Panc1 (cell line): ENCODE results near the gene GRIA4. TPM values are rescaled to one million over a fixed set of nuclear protein-coding genes. Genes with fewer than 3 reads are reported as not detected.

Source experiments
- ATAC-seq: fragments of 200-7000 bp; cut with Tn5 transposase; 2 replicates; pipeline ENCODE4 v1.9.1; 2020; ENCODE audit warnings: mild to moderate bottlenecking, moderate library complexity
- BruUV-seq: library from RNA; stranded (reverse); fragments of 400-500 nt; replicated peaks from 2 replicates; lab custom pipeline; 2021; lab: Mats Ljungman, UMichigan
- CTCF ChIA-PET: fragments of 300-600 bp; sonication (Branson Sonifier 250); formaldehyde crosslinking; loops from one replicate; lab custom pipeline; 2022; ENCODE audit warnings: antibody characterized with exemption; lab: Charles Lee
- POLR2A ChIA-PET: fragments of 300-600 bp; sonication (Branson Sonifier 250); formaldehyde crosslinking; loops from one replicate; lab custom pipeline; 2022; ENCODE audit warnings: antibody characterized with exemption; lab: Charles Lee
- DNase-seq: peaks from one replicate; pipeline ENCODE4 v3.0.0-alpha.2; 2010; ENCODE audit warnings: low read depth, low spot score
- H3K27ac ChIP-seq: 2 replicates; pipeline ENCODE4 v1.5.1; 2011; ENCODE audit warnings: mild to moderate bottlenecking, low read length, inconsistent platforms
- H3K27me3 ChIP-seq: fragments of 200-500 bp; sonication (Bioruptor generic); 2 replicates; pipeline ENCODE4 v1.6.0; 2014; ENCODE audit warnings: low read length, inconsistent platforms; ENCODE audit not compliant: control insufficient read depth, insufficient read depth
- H3K36me3 ChIP-seq: fragments of 200-500 bp; sonication (Bioruptor generic); 2 replicates; pipeline ENCODE4 v1.5.1; 2014; ENCODE audit warnings: inconsistent platforms, mild to moderate bottlenecking, low read length, moderate library complexity; ENCODE audit not compliant: control insufficient read depth, insufficient read depth
- H3K4me1 ChIP-seq: 2 replicates; pipeline ENCODE4 v1.5.1; 2011; ENCODE audit warnings: inconsistent platforms, mild to moderate bottlenecking, low read length, moderate library complexity; ENCODE audit not compliant: control insufficient read depth, insufficient read depth
- H3K4me3 ChIP-seq, 2 experiments: 2 replicates each; pipeline ENCODE4 v1.5.1; 2011 to 2012; ENCODE audit warnings: low read depth in 2 of 2, low read length in 2 of 2, mild to moderate bottlenecking in 2 of 2, inconsistent platforms in 1 of 2, moderate library complexity in 1 of 2
- H3K9me3 ChIP-seq: fragments of 200-500 bp; sonication (Bioruptor generic); 2 replicates; pipeline ENCODE4 v1.5.1; 2014; ENCODE audit warnings: low read depth, mild to moderate bottlenecking, inconsistent platforms, low read length, moderate library complexity; ENCODE audit not compliant: control insufficient read depth, insufficient read depth
- POLR2AphosphoS5 ChIP-seq: IDR thresholded peaks from 2 replicates; pipeline ENCODE4 v1.6.1; 2012; ENCODE audit warnings: mild to moderate bottlenecking, low read depth, low read length, moderate library complexity
- SIN3A ChIP-seq: IDR thresholded peaks from 2 replicates; pipeline ENCODE4 v1.6.1; 2012; ENCODE audit warnings: low read depth, mild to moderate bottlenecking, low read length, moderate library complexity, borderline replicate concordance; ENCODE audit not compliant: insufficient read depth
- TCF7L2 ChIP-seq: IDR thresholded peaks from 2 replicates; pipeline ENCODE4 v1.6.1; 2011; ENCODE audit warnings: mild to moderate bottlenecking, low read depth, low read length, inconsistent platforms
- in situ Hi-C: cut with HindIII; loops from 2 replicates; pipeline ENCODE4 v1.10.0; 2016; ENCODE audit warnings: low sequenced_read_pairs, low pct_unique_long_range_greater_than_20kb
- intact Hi-C: fragments of 100-400 bp; cut with micrococcal nuclease; formaldehyde crosslinking; loops from one replicate; pipeline ENCODE4 v1.10.0; 2022; ENCODE audit not compliant: unreplicated experiment
- total RNA-seq: library from RNA; stranded (reverse); gene quantifications from one replicate; pipeline ENCODE4 v1.2.1, GENCODE V29; 2021; ENCODE audit not compliant: unreplicated experiment
- TF ChIP-seq, protein P1 (sequence below), 2 experiments: IDR thresholded peaks; 2 replicates each; pipeline ENCODE4 v1.6.1; 2011 to 2012; ENCODE audit warnings: low read depth in 2 of 2, control low read depth in 1 of 2, low read length in 1 of 2, mild to moderate bottlenecking in 1 of 2, moderate library complexity in 1 of 2; ENCODE audit not compliant: insufficient read depth in 1 of 2
- TF ChIP-seq, protein P2 (sequence below): fragments of 450-650 bp; IDR thresholded peaks from 2 replicates; pipeline ENCODE4 v1.5.1; 2017; ENCODE audit warnings: mild to moderate bottlenecking

The GRIA4 gene
- total RNA-seq, 1 experiment from 2014 or later, result not detected

DNA sequence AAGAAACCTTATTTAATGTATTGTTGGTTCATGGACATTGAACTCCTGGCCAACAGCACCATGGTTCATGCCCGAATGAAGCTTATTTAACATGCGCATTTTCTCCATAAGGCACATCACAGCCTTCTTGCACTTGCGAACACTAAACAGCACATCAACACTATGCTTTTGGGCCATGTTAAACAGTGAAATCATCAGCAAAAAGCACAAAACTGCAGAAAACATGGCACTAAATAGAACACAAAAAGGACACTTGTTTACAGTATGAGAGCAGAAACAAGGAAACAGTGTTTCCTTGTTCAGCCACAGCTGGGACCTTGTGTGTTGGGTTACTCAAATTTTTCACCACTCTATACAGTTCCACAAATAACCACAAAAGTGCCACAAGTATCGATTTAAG lies 289.9 kb downstream of the GRIA4 start:
- in situ Hi-C loops, result no loop called here

DNA sequence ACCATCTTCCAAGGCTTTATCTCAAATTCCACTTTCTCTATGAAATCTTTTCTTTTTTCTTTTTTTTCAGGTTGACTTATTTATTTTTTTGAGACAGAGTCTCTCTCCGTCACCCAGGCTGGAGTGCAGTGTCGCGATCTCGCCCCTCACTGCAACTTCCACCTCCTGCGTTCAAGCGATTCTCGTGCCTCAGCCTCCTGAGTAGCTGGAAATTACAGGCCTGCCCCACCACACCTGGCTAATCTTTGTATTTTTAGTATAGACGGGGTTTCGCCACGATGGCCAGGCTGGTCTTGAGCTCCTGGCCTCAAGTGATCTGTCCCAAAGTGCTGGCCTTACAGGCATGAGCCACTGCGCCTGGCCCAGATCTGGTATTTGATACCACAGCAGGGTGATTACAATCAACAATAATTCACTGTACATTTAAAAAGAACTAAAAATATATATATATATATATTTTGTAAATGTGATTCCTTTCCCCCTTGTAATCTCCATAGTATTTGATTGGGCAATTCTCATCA lies 290.7 kb downstream of the GRIA4 start:
- intact Hi-C loops, result no loop called here

More for the DNA sequence above, 289.9 kb downstream of the GRIA4 start:
- CTCF ChIA-PET, result no interaction called here
- Histone ChIP-seq H3K9me3 (no peaks in the 10 kb centered on the region), H3K27me3 (no peaks in the 10 kb centered on the region), H3K36me3 (no peaks in the 10 kb centered on the region), H3K4me1 (no peaks in the 10 kb centered on the region), H3K27ac (no peak overlapping the region), H3K4me3 (no peak overlapping the region)
- POLR2A ChIA-PET, result no interaction called here
- BruUV-seq, result no TSS peak
- ATAC-seq (no peak), DNase-seq (no peak)
- intact Hi-C loops, result no loop called here
- TF ChIP-seq, protein P1, sequence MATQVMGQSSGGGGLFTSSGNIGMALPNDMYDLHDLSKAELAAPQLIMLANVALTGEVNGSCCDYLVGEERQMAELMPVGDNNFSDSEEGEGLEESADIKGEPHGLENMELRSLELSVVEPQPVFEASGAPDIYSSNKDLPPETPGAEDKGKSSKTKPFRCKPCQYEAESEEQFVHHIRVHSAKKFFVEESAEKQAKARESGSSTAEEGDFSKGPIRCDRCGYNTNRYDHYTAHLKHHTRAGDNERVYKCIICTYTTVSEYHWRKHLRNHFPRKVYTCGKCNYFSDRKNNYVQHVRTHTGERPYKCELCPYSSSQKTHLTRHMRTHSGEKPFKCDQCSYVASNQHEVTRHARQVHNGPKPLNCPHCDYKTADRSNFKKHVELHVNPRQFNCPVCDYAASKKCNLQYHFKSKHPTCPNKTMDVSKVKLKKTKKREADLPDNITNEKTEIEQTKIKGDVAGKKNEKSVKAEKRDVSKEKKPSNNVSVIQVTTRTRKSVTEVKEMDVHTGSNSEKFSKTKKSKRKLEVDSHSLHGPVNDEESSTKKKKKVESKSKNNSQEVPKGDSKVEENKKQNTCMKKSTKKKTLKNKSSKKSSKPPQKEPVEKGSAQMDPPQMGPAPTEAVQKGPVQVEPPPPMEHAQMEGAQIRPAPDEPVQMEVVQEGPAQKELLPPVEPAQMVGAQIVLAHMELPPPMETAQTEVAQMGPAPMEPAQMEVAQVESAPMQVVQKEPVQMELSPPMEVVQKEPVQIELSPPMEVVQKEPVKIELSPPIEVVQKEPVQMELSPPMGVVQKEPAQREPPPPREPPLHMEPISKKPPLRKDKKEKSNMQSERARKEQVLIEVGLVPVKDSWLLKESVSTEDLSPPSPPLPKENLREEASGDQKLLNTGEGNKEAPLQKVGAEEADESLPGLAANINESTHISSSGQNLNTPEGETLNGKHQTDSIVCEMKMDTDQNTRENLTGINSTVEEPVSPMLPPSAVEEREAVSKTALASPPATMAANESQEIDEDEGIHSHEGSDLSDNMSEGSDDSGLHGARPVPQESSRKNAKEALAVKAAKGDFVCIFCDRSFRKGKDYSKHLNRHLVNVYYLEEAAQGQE (IDR thresholded peaks at IDR 0.05; ENCODE audit: insufficient read depth in 1 of 2, low read depth in 2 of 2, low read length in 1 of 2), result no peak
- TF ChIP-seq TCF7L2 (no peak), SIN3A (no peak), POLR2AphosphoS5 (no peak)
- TF ChIP-seq, protein P2, sequence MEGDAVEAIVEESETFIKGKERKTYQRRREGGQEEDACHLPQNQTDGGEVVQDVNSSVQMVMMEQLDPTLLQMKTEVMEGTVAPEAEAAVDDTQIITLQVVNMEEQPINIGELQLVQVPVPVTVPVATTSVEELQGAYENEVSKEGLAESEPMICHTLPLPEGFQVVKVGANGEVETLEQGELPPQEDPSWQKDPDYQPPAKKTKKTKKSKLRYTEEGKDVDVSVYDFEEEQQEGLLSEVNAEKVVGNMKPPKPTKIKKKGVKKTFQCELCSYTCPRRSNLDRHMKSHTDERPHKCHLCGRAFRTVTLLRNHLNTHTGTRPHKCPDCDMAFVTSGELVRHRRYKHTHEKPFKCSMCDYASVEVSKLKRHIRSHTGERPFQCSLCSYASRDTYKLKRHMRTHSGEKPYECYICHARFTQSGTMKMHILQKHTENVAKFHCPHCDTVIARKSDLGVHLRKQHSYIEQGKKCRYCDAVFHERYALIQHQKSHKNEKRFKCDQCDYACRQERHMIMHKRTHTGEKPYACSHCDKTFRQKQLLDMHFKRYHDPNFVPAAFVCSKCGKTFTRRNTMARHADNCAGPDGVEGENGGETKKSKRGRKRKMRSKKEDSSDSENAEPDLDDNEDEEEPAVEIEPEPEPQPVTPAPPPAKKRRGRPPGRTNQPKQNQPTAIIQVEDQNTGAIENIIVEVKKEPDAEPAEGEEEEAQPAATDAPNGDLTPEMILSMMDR, result no peak

DNA sequence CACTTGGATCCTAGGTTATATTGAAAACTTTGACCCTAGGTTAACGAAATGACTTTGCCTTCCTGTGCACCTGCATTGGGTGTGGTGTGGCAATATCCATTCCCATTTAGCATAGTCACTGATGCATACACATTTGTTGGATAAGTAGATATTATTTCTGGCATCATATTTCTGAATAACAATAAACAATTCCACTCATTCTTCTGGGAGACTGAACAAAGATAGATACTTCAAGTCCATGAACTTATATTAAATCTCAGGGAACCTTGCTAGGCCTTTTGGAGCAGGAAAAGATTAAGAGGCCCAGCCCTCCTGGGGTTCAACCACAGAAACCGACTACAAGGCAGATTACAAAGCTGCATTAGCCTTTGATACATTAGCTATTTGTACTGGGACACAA lies 293.2 kb downstream of the GRIA4 start:
- Histone ChIP-seq H3K9me3 (no peaks in the 10 kb centered on the region), H3K27ac (no peak overlapping the region), H3K4me3 (no peak overlapping the region), H3K4me1 (no peaks in the 10 kb centered on the region), H3K27me3 (no peaks in the 10 kb centered on the region), H3K36me3 (no peaks in the 10 kb centered on the region)
- TF ChIP-seq, protein P1 (IDR thresholded peaks at IDR 0.05; ENCODE audit: insufficient read depth in 1 of 2, low read depth in 2 of 2, low read length in 1 of 2), result no peak
- TF ChIP-seq POLR2AphosphoS5, result no peak
- TF ChIP-seq, protein P2, result no peak
- no peak for TF ChIP-seq TCF7L2
- no peak for TF ChIP-seq SIN3A
- intact Hi-C loops (no loop called here), in situ Hi-C loops (no loop called here)
- ChIA-PET CTCF (no interaction called here), POLR2A (no interaction called here)
- ATAC-seq (no peak), DNase-seq (no peak)
- BruUV-seq, result no TSS peak

More for the DNA sequence above, 290.7 kb downstream of the GRIA4 start:
- TF ChIP-seq TCF7L2 (no peak), SIN3A (no peak)
- H3K4me1 ChIP-seq, result no peaks in the 10 kb centered on the region
- no peak overlapping the region for H3K27ac ChIP-seq
- H3K36me3 ChIP-seq, result no peaks in the 10 kb centered on the region
- ChIA-PET CTCF (no interaction called here), POLR2A (no interaction called here)
- DNase-seq (no peak), ATAC-seq (no peak)
- H3K4me3 ChIP-seq, result no peak overlapping the region
- BruUV-seq, result no TSS peak
- H3K9me3 ChIP-seq, result no peaks in the 10 kb centered on the region
- in situ Hi-C loops, result no loop called here
- H3K27me3 ChIP-seq, result no peaks in the 10 kb centered on the region
